NOMO-1 (cell line): Measurements from ENCODE around the gene CPED1.
"Not testable (repeated sequence)": the region's sequence is repeated elsewhere in the genome, so short reads cannot be mapped to it uniquely, and the experiment has no call there.

Experiments used
- DNase-seq, 2 experiments: peaks; one replicate each; lab custom pipeline; 2025; ENCODE audit not compliant: unreplicated experiment in 2 of 2; lab: John Stamatoyannopoulos, UW

CPED1 gene

GRCh38 chr7:121036776-121037175 is 48.3 kb downstream of the CPED1 start:
- DNase-seq, result not testable (repeated sequence)

- not testable (repeated sequence) for DNase-seq
Measured at GRCh38 chr7:121037329-121037728, 48.8 kb downstream of the CPED1 start.

GRCh38 chr7:121037957-121038716 is 49.6 kb downstream of the CPED1 start:
- no peak for DNase-seq

- no peak for DNase-seq
Measured at GRCh38 chr7:121038717-121039509, 50.4 kb downstream of the CPED1 start.

- no peak for DNase-seq
Measured at GRCh38 chr7:121039510-121039822, 51.0 kb downstream of the CPED1 start.

GRCh38 chr7:121039994-121040393 is 51.5 kb downstream of the CPED1 start:
- no peak for DNase-seq

- no peak for DNase-seq
Measured at GRCh38 chr7:121041516-121042148, 53.1 kb downstream of the CPED1 start.

GRCh38 chr7:121042195-121042594 is 53.7 kb downstream of the CPED1 start:
- DNase-seq, result no peak

GRCh38 chr7:121042899-121043298 is 54.4 kb downstream of the CPED1 start:
- DNase-seq, result no peak

GRCh38 chr7:121043314-121044234 is 55.1 kb downstream of the CPED1 start:
- no peak for DNase-seq

GRCh38 chr7:121045090-121045489 is 56.6 kb downstream of the CPED1 start:
- DNase-seq, result no peak

GRCh38 chr7:121046009-121046408 is 57.5 kb downstream of the CPED1 start:
- DNase-seq, result no peak

GRCh38 chr7:121046893-121047468 is 58.5 kb downstream of the CPED1 start:
- no peak for DNase-seq

GRCh38 chr7:121048195-121048594 is 59.7 kb downstream of the CPED1 start:
- no peak for DNase-seq

- no peak for DNase-seq
Measured at GRCh38 chr7:121049028-121049791, 60.7 kb downstream of the CPED1 start.

- no peak for DNase-seq
Measured at GRCh38 chr7:121049897-121050296, 61.4 kb downstream of the CPED1 start.

GRCh38 chr7:121053219-121053618 is 64.7 kb downstream of the CPED1 start:
- DNase-seq, result no peak

GRCh38 chr7:121054925-121055324 is 66.4 kb downstream of the CPED1 start:
- no peak for DNase-seq

- DNase-seq, result no peak
Measured at GRCh38 chr7:121057878-121058277, 69.4 kb downstream of the CPED1 start.

- no peak for DNase-seq
Measured at GRCh38 chr7:121058975-121059374, 70.5 kb downstream of the CPED1 start.
